GM12872 (cell line): ENCODE data around the gene GPSM1.

Experiments used
- TF ChIP-seq, protein P1 (sequence below): IDR thresholded peaks from 3 replicates; pipeline ENCODE4 v1.5.1; 2011; ENCODE audit warnings: low read depth, mild to moderate bottlenecking, low read length, moderate library complexity; ENCODE audit not compliant: insufficient read depth

GPSM1 gene

DNA sequence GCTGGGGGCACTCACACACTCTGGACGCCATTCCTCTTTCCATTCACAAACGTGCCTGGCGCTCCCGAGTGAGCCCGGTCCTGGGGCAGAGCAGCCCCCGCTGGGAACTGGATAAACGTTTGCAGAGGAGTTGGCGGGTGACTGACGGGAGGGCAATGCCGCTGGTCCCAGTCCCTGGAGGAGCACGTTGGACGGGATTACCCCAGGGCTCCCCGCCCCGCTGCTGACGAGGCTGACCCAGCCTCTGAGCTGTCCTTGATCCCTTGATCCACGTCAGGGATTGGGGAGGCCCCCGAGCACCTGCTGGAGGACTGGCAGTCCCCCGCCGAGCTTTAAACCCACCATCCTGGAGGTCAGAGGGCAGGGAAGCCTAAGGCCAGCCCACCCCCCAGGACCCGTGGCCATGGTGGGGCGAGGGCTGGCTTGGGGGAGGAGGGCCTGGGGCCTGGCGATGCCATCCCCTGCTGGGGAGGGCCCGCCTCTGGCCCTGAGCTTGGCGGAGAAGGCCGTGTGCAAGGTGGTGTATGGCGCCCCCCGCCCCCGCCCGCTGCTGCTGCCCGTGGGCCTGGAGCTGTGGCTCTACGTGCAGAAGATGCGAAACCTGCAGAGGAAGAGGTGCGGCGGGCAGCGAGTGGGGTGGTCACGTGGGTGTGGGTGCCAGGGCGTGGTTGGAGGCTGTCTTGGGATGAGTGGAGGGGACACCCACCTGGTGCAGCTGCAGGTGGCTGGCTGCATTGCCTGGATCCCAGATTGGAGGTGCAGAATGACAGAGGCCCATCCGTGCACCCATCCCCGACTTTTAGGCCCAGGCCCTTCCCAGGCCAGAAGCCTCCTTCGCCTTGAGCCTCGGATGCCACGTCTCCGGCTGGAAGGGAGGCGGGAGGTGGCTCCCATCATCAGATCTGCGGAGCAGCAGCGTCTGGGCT is 4.5 kb downstream of the GPSM1 start:
- TF ChIP-seq, protein P1, sequence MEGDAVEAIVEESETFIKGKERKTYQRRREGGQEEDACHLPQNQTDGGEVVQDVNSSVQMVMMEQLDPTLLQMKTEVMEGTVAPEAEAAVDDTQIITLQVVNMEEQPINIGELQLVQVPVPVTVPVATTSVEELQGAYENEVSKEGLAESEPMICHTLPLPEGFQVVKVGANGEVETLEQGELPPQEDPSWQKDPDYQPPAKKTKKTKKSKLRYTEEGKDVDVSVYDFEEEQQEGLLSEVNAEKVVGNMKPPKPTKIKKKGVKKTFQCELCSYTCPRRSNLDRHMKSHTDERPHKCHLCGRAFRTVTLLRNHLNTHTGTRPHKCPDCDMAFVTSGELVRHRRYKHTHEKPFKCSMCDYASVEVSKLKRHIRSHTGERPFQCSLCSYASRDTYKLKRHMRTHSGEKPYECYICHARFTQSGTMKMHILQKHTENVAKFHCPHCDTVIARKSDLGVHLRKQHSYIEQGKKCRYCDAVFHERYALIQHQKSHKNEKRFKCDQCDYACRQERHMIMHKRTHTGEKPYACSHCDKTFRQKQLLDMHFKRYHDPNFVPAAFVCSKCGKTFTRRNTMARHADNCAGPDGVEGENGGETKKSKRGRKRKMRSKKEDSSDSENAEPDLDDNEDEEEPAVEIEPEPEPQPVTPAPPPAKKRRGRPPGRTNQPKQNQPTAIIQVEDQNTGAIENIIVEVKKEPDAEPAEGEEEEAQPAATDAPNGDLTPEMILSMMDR = no peak

DNA sequence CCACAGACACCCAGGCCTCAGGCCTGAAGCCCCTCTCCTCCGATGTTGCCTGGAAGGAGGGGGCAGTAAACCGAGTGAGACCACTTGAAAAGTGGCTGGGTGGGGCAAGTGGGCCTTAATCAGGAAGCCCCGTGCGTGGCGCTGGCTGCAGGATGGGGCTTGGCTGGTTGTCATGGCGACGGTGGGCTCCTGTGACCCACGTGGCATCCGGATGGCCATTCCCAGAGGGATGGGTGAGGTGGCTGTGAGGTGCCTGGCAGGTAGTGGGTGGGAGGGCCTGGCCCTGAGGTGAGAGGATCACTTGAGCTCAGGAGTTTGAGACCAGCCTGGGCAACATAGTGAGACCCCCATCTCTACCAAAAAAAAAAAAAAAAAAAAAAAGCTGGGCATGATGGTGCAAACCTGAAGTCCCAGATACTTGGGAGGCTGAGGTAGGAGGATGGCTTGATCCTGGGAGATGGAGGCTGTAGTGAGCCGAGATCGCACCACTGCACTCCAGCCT is 5.2 kb downstream of the GPSM1 start:
- TF ChIP-seq, protein P1 = no peak

DNA sequence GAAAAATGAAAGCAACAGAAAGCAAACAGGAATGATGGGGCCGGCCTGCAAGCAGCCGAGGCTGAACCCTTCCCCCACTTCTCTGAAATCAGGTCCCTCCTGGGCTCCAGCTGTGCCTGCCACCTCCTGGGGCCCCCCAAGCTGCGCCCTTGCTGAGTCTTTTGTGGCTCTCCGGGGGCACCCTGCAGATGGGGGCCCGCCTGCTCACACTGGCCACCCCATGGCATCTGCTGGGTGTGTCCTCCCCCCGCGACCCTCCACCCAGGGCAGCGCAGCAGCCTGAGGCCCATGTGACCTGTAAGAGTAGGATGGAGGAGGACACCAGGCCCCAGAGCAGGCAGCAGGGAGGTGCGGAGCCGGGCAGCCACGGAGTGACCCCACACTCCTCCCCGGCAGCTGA is 5.7 kb downstream of the GPSM1 start:
- TF ChIP-seq, protein P1 = no peak

DNA sequence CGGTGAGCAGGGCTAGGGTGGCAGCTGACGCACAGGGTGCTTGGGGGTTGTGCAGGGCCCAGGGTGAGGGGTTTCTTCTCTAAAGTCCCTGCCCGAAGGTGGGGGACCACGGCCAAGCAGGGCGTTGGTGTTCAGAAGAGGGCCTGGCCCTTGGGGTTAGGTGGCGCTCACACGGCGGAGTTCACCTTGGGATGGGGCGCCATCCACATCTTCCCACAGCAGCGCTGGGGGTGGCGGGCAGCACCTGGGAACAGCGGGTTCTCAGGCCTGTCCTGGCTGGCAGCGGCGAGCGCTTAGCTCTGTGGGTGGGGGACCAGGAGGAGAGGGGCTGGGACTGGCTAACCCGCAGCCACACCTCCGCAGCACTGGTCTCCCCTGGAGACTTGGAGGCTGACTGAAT is 6.1 kb downstream of the GPSM1 start:
- TF ChIP-seq, protein P1 = no peak

DNA sequence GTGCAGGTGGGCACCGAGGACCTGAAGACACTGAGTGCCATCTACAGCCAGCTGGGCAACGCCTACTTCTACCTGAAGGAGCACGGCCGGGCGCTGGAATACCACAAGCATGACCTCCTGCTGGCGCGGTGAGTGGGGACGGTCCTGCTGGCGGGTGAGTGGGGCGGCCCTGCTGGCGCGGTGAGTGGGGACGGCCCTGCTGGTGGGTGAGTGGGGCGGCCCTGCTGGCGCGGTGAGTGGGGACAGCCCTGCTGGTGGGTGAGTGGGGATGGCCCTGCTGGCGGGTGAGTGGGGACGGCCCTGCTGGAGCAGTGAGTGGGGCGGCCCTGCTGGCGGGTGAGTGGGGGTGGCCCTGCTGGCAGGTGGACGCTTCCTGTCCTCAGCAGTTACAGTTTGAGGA is 7.2 kb downstream of the GPSM1 start:
- TF ChIP-seq, protein P1 = no peak

DNA sequence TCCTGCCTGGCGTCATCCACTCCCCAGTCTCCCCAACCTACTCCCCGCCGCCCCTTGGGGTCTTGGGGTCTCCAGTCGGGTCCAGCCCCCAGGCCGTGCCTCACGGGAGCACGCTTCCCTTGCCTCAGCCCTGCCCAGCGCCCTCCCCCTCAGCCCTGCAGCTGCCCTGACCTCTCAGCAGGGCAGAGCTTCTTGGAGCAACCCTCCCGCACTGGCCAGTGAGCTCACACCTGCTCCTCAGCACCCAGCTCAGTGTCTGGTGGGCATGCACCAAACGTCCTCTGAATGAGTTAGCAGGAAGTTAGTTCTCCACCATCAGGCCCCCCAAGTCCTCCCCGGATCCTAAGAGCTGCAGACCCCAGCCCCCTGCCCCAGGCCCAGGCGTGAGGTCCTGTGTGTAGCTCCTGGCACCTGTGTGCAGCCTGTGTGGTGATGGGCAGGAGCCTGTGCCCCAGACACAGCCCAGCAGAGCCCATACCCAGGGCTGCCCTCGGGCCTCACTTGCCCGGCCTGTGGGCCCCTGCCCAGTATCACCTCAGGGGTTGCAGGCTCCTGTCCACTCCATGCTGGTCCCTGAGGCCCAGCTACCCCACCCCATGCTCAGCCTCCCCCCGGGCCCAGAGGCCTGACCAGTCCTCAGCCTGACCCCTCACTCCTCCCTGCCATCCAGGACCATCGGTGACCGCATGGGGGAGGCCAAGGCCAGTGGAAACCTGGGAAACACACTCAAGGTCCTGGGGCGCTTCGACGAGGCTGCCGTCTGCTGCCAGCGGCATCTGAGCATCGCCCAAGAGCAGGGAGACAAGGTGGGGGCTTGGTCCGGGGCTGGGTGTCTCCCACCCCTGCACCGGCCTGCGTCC is 8.2 kb downstream of the GPSM1 start:
- TF ChIP-seq, protein P1 = no peak
